DOHH2 (cell line): ENCODE results near the gene POU2F2.

Experiments used
- CTCF ChIP-seq: fragments of 200-600 bp; sonication (generic); IDR thresholded peaks from one replicate; pipeline ENCODE4 v1.5.1; 2014; ENCODE audit warnings: antibody characterized with exemption, mild to moderate bottlenecking, low read depth, low read length; ENCODE audit not compliant: poor library complexity, severe bottlenecking
- EZH2phosphoT487 ChIP-seq: fragments of 200-600 bp; sonication (generic); IDR thresholded peaks from 2 replicates; pipeline ENCODE4 v1.6.1; 2017; ENCODE audit warnings: borderline replicate concordance, mild to moderate bottlenecking, antibody characterized with exemption, low read length, moderate library complexity, mixed read lengths

- no peak for TF ChIP-seq CTCF
- TF ChIP-seq EZH2phosphoT487 = no peak
Measured at GRCh38 chr19:42078058-42078457, 54.2 kb downstream of the POU2F2 start.
